Panc1 (cell line): Measurements from ENCODE around the gene TMEM43. TPM values are rescaled to one million over a fixed set of nuclear protein-coding genes. Genes with fewer than 3 reads are reported as not detected.

Experiments
- ATAC-seq: fragments of 200-7000 bp; cut with Tn5 transposase; 2 replicates; pipeline ENCODE4 v1.9.1; 2020; ENCODE audit warnings: mild to moderate bottlenecking, moderate library complexity
- BruUV-seq: library from RNA; stranded (reverse); fragments of 400-500 nt; replicated peaks from 2 replicates; lab custom pipeline; 2021; lab: Mats Ljungman, UMichigan
- CTCF ChIA-PET: fragments of 300-600 bp; sonication (Branson Sonifier 250); formaldehyde crosslinking; loops from one replicate; lab custom pipeline; 2022; ENCODE audit warnings: antibody characterized with exemption; lab: Charles Lee
- POLR2A ChIA-PET: fragments of 300-600 bp; sonication (Branson Sonifier 250); formaldehyde crosslinking; loops from one replicate; lab custom pipeline; 2022; ENCODE audit warnings: antibody characterized with exemption; lab: Charles Lee
- DNase-seq: peaks from one replicate; pipeline ENCODE4 v3.0.0-alpha.2; 2010; ENCODE audit warnings: low read depth, low spot score
- H3K27ac ChIP-seq: 2 replicates; pipeline ENCODE4 v1.5.1; 2011; ENCODE audit warnings: mild to moderate bottlenecking, low read length, inconsistent platforms
- H3K27me3 ChIP-seq: fragments of 200-500 bp; sonication (Bioruptor generic); 2 replicates; pipeline ENCODE4 v1.6.0; 2014; ENCODE audit warnings: low read length, inconsistent platforms; ENCODE audit not compliant: control insufficient read depth, insufficient read depth
- H3K36me3 ChIP-seq: fragments of 200-500 bp; sonication (Bioruptor generic); 2 replicates; pipeline ENCODE4 v1.5.1; 2014; ENCODE audit warnings: inconsistent platforms, mild to moderate bottlenecking, low read length, moderate library complexity; ENCODE audit not compliant: control insufficient read depth, insufficient read depth
- H3K4me1 ChIP-seq: 2 replicates; pipeline ENCODE4 v1.5.1; 2011; ENCODE audit warnings: inconsistent platforms, mild to moderate bottlenecking, low read length, moderate library complexity; ENCODE audit not compliant: control insufficient read depth, insufficient read depth
- H3K4me3 ChIP-seq, 2 experiments: 2 replicates each; pipeline ENCODE4 v1.5.1; 2011 to 2012; ENCODE audit warnings: low read depth in 2 of 2, low read length in 2 of 2, mild to moderate bottlenecking in 2 of 2, inconsistent platforms in 1 of 2, moderate library complexity in 1 of 2
- H3K9me3 ChIP-seq: fragments of 200-500 bp; sonication (Bioruptor generic); 2 replicates; pipeline ENCODE4 v1.5.1; 2014; ENCODE audit warnings: low read depth, mild to moderate bottlenecking, inconsistent platforms, low read length, moderate library complexity; ENCODE audit not compliant: control insufficient read depth, insufficient read depth
- CTCF ChIP-seq: fragments of 450-650 bp; IDR thresholded peaks from 2 replicates; pipeline ENCODE4 v1.5.1; 2017; ENCODE audit warnings: mild to moderate bottlenecking
- POLR2AphosphoS5 ChIP-seq: IDR thresholded peaks from 2 replicates; pipeline ENCODE4 v1.6.1; 2012; ENCODE audit warnings: mild to moderate bottlenecking, low read depth, low read length, moderate library complexity
- REST ChIP-seq, 2 experiments: IDR thresholded peaks; 2 replicates each; pipeline ENCODE4 v1.6.1; 2011 to 2012; ENCODE audit warnings: low read depth in 2 of 2, control low read depth in 1 of 2, low read length in 1 of 2, mild to moderate bottlenecking in 1 of 2, moderate library complexity in 1 of 2; ENCODE audit not compliant: insufficient read depth in 1 of 2
- SIN3A ChIP-seq: IDR thresholded peaks from 2 replicates; pipeline ENCODE4 v1.6.1; 2012; ENCODE audit warnings: low read depth, mild to moderate bottlenecking, low read length, moderate library complexity, borderline replicate concordance; ENCODE audit not compliant: insufficient read depth
- TCF7L2 ChIP-seq: IDR thresholded peaks from 2 replicates; pipeline ENCODE4 v1.6.1; 2011; ENCODE audit warnings: mild to moderate bottlenecking, low read depth, low read length, inconsistent platforms
- in situ Hi-C: cut with HindIII; loops from 2 replicates; pipeline ENCODE4 v1.10.0; 2016; ENCODE audit warnings: low sequenced_read_pairs, low pct_unique_long_range_greater_than_20kb
- intact Hi-C: fragments of 100-400 bp; cut with micrococcal nuclease; formaldehyde crosslinking; loops from one replicate; pipeline ENCODE4 v1.10.0; 2022; ENCODE audit not compliant: unreplicated experiment
- total RNA-seq: library from RNA; stranded (reverse); gene quantifications from one replicate; pipeline ENCODE4 v1.2.1, GENCODE V29; 2021; ENCODE audit not compliant: unreplicated experiment

The TMEM43 gene
- total RNA-seq, 1 experiment from 2014 or later = 51.2 TPM

GRCh38 chr3:14146381-14147065 lies 21.7 kb downstream of the TMEM43 start:
- Histone ChIP-seq H3K4me3 (no peak overlapping the region), H3K27me3 (no peaks in the 10 kb centered on the region), H3K36me3 (no peaks in the 10 kb centered on the region; the same call in 1 of the 2 replicates), H3K9me3 (no peaks in the 10 kb centered on the region), H3K27ac (no peak overlapping the region), H3K4me1 (peaks cover 27% of the 10 kb centered on the region)
- no TSS peak for BruUV-seq
- POLR2A ChIA-PET = no interaction called here
- ATAC-seq (no peak), DNase-seq (no peak)
- CTCF ChIA-PET = no interaction called here
- in situ Hi-C loops (no loop called here), intact Hi-C loops (no loop called here)
- TF ChIP-seq SIN3A = no peak
- TF ChIP-seq TCF7L2 = no peak
- no peak for TF ChIP-seq POLR2AphosphoS5
- no peak for TF ChIP-seq REST (IDR thresholded peaks at IDR 0.05; ENCODE audit: insufficient read depth in 1 of 2, low read depth in 2 of 2, low read length in 1 of 2)
- TF ChIP-seq CTCF = no peak

DNA sequence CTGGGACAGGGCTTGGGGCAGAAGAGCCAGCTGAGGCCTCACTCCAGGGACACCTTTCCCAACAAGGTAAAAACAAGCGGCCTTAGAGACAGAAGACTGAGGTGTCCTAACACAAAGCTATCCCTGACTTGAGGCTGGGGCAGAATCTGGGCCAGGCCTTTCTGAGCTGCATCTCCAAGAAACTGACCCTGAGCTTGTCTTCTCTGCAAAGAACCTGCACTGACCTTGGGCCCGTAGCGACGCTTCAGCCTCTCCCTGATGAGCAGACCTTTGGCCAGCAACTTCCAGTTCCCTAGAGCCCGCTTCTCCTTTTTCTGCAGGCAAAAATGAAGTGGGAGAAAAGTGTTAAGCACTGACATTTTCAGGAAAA lies 22.2 kb downstream of the TMEM43 start:
- in situ Hi-C loops (no loop called here), intact Hi-C loops (no loop called here)
- H3K9me3 ChIP-seq = no peaks in the 10 kb centered on the region
- H3K36me3 ChIP-seq = no peaks in the 10 kb centered on the region; the same call in 1 of the 2 replicates
- ATAC-seq = no peak
- H3K4me3 ChIP-seq = no peak overlapping the region
- no peak overlapping the region for H3K27ac ChIP-seq
- BruUV-seq = no TSS peak
- ChIA-PET POLR2A (no interaction called here), CTCF (no interaction called here)
- no peak for TF ChIP-seq POLR2AphosphoS5
- TF ChIP-seq SIN3A = no peak
- no peak for TF ChIP-seq CTCF
- no peak for TF ChIP-seq TCF7L2
- no peak for TF ChIP-seq REST (IDR thresholded peaks at IDR 0.05; ENCODE audit: insufficient read depth in 1 of 2, low read depth in 2 of 2, low read length in 1 of 2)
- DNase-seq = no peak
- H3K4me1 ChIP-seq = peaks cover 27% of the 10 kb centered on the region
- H3K27me3 ChIP-seq = no peaks in the 10 kb centered on the region
